Natural killer cell treated with Interleukin-12 subunit alpha and Interleukin-12 subunit beta and Interleukin-15 and Interleukin-18, amount 100 ng/mL, for 72 hours (primary cell): Measurements from ENCODE around the gene HMX1. TPM values are rescaled to one million over a fixed set of nuclear protein-coding genes. Genes with fewer than 3 reads are reported as not detected.

ENCODE experiments used
- ATAC-seq, 2 donors: fragments of 150-1000 bp; cut with Tn5 transposase in 1 of 2; sonication (Bioruptor Pico), chemical (Tn5 transposase) in 1 of 2; 2 replicates each; pipeline ENCODE4 v1.10.0; 2021
- DNase-seq: peaks from one replicate; pipeline ENCODE4 v3.0.0; 2022; ENCODE audit warnings: low spot score
- H3K27ac Mint-ChIP-seq, 2 donors: 1 replicate in 1 of 2; 2 replicates in 1 of 2; pipeline ENCODE4 v1.8.0; 2022; ENCODE audit warnings: mixed read lengths in 2 of 2, mild to moderate bottlenecking in 1 of 2, moderate library complexity in 1 of 2
- H3K27me3 Mint-ChIP-seq, 2 donors: 1 replicate in 1 of 2; 2 replicates in 1 of 2; pipeline ENCODE4 v1.8.0; 2022; ENCODE audit warnings: mixed read lengths in 2 of 2
- H3K36me3 Mint-ChIP-seq: one replicate; pipeline ENCODE4 v1.8.0; 2022; ENCODE audit warnings: mixed read lengths
- H3K4me1 Mint-ChIP-seq, 2 donors: 1 replicate in 1 of 2; 2 replicates in 1 of 2; pipeline ENCODE4 v1.8.0; 2022; ENCODE audit warnings: low read depth in 2 of 2, mixed read lengths in 2 of 2, mild to moderate bottlenecking in 1 of 2
- H3K4me3 Mint-ChIP-seq: one replicate; pipeline ENCODE4 v1.8.0; 2022; ENCODE audit warnings: mixed read lengths
- H3K9me3 Mint-ChIP-seq: 2 replicates; pipeline ENCODE4 v1.8.0; 2022; ENCODE audit warnings: mixed read lengths
- total RNA-seq, 2 donors: library from RNA; stranded (reverse); gene quantifications; one replicate each; pipeline ENCODE4 v1.2.3, GENCODE V29; 2022

Gene HMX1
- total RNA-seq, 2 donors from 2014 or later: not detected

GRCh38 chr4:8847331-8847730 lies 24.3 kb downstream of the HMX1 start:
- no peak overlapping the region for H3K4me3 Mint-ChIP-seq
- ATAC-seq (no peak), DNase-seq (no peak)
- H3K27ac Mint-ChIP-seq: no peak overlapping the region
- H3K4me1 Mint-ChIP-seq: no peaks in the 10 kb centered on the region
- no peaks in the 10 kb centered on the region for H3K36me3 Mint-ChIP-seq
- H3K9me3 Mint-ChIP-seq: no peaks in the 10 kb centered on the region
- peaks cover 7 to 15% of the 10 kb centered on the region in 2 donors for H3K27me3 Mint-ChIP-seq

- Mint-ChIP-seq H3K4me3 (no peak overlapping the region), H3K36me3 (no peaks in the 10 kb centered on the region), H3K4me1 (no peaks in the 10 kb centered on the region), H3K27me3 (peaks cover 7 to 15% of the 10 kb centered on the region in 2 donors), H3K9me3 (no peaks in the 10 kb centered on the region), H3K27ac (no peak overlapping the region)
- no peak for ATAC-seq
- no peak for DNase-seq
Observed at GRCh38 chr4:8846826-8847225, 24.8 kb downstream of the HMX1 start.

DNA sequence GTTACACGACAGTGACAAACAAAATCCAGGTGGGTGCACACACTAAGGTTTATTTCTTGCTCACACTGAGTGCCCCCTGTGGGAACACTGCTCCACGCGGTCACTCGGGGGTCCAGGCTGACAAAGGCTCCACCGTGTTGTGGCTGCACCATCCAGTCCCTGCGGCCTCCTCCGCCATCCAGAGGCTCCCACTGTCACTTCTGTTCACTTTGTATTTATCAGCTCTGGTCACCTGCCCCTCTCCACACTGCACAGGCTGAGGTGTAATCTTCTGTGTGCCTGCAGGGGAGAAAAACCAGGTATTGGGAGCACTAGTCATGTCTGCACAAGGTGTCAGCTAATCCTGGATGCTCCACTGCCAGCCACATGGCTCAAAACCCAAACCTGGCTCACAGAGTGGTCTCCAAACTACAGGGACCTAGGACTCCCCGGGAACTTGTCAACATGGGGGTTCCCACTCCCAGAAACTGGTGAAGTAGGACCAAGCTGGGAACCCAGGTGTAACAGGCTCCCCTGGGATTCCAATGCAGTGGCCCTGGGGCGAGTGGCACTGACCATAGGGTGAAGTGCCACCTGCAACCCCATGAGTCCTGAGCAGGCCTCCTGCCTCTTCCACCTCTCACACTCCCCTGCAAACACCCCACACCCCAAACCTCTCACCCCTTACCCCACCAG lies 25.5 kb downstream of the HMX1 start:
- Mint-ChIP-seq H3K9me3 (no peaks in the 10 kb centered on the region), H3K27me3 (peaks cover 7 to 15% of the 10 kb centered on the region in 2 donors), H3K36me3 (no peaks in the 10 kb centered on the region), H3K4me3 (no peak overlapping the region), H3K27ac (no peak overlapping the region), H3K4me1 (no peaks in the 10 kb centered on the region)
- DNase-seq: no peak
- ATAC-seq: no peak

- Mint-ChIP-seq H3K4me3 (no peak overlapping the region), H3K27me3 (peaks cover 7 to 15% of the 10 kb centered on the region in 2 donors), H3K9me3 (no peaks in the 10 kb centered on the region), H3K36me3 (no peaks in the 10 kb centered on the region), H3K27ac (no peak overlapping the region), H3K4me1 (no peaks in the 10 kb centered on the region)
- DNase-seq: no peak
- no peak for ATAC-seq
Observed at GRCh38 chr4:8844976-8845690, 26.5 kb downstream of the HMX1 start.

- ATAC-seq: no peak
- no peaks in the 10 kb centered on the region for H3K36me3 Mint-ChIP-seq
- DNase-seq: no peak
- no peaks in the 10 kb centered on the region for H3K9me3 Mint-ChIP-seq
- H3K27ac Mint-ChIP-seq: no peak overlapping the region
- no peak overlapping the region for H3K4me3 Mint-ChIP-seq
- peaks cover 4 to 12% of the 10 kb centered on the region in 2 donors for H3K27me3 Mint-ChIP-seq
- H3K4me1 Mint-ChIP-seq: no peaks in the 10 kb centered on the region
Observed at GRCh38 chr4:8843597-8843996, 28.0 kb downstream of the HMX1 start.

GRCh38 chr4:8842614-8843013 lies 29.0 kb downstream of the HMX1 start:
- ATAC-seq (no peak), DNase-seq (no peak)
- no peaks in the 10 kb centered on the region for H3K9me3 Mint-ChIP-seq
- no peak overlapping the region for H3K4me3 Mint-ChIP-seq
- H3K27me3 Mint-ChIP-seq: peaks cover 4 to 7% of the 10 kb centered on the region in 2 donors
- H3K4me1 Mint-ChIP-seq: no peaks in the 10 kb centered on the region
- H3K27ac Mint-ChIP-seq: no peak overlapping the region
- H3K36me3 Mint-ChIP-seq: no peaks in the 10 kb centered on the region

DNA sequence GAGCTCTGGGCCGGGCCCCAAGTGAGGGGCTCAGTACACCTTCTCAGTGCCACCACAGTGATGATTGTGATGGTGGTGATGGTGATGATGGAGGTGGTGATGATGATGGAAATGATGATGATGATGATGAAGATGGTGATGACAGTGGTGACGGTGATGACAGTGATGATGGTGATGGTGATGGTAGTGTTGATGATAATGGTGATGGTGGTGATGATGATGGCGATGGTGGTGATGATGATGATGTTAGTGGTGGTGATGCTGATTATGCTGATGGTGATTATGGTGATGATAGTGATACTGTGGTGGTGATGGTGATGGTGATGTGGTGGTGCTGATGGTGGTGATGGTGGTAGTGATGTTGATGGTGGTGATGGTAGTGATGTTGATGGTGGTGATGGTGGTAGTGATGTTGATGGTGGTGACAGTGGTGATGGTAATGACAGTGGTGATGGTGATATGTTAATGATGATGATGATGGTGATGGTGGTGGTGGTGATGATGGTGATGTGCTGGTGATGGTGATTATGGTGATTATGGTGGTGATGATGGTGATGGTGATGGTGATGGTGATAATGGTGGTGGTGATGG lies 29.9 kb downstream of the HMX1 start:
- Mint-ChIP-seq H3K9me3 (no peaks in the 10 kb centered on the region), H3K4me3 (no peak overlapping the region), H3K36me3 (no peaks in the 10 kb centered on the region), H3K27me3 (peaks cover 3 to 7% of the 10 kb centered on the region in 2 donors), H3K4me1 (no peaks in the 10 kb centered on the region), H3K27ac (no peak overlapping the region)
- DNase-seq: no peak
- no peak for ATAC-seq

DNA sequence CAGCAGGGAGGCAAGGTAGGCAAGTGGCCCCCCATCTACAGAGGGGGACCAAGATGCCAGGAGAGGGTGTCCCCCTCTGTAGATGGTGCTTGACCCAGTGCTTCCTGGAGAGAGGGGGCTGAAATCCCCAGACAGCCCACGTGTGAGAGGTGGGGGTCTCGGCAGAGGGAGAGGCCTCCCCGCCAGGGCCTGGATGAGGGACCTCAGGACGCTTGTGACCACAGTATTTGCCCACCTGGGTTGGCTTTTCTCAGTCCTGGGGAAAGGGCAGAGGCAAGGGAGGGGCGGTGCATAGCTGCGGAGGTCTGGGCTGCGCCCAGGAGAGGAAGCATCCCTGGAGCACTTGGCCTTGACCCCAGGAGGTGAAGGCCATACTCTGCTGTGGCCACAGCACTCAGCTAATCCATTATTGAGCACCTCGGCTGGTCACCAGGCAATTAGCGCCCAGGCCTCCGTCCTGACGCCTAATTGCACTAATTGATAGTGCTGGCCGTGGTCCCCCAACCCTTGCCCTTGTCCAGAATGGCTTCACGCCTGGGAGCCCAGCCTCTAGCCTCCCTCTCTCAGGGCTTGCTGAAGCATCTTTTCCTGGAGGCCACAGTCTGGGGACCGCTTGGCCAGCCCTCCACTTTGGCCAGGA lies 30.7 kb downstream of the HMX1 start:
- ATAC-seq (peak in 1 of 2 donors; percentile 49), DNase-seq (no peak)
- H3K4me1 Mint-ChIP-seq: no peaks in the 10 kb centered on the region
- H3K4me3 Mint-ChIP-seq: no peak overlapping the region
- H3K36me3 Mint-ChIP-seq: no peaks in the 10 kb centered on the region
- no peak overlapping the region for H3K27ac Mint-ChIP-seq
- peaks cover 0 to 7% of the 10 kb centered on the region in 2 donors for H3K27me3 Mint-ChIP-seq
- H3K9me3 Mint-ChIP-seq: no peaks in the 10 kb centered on the region

DNA sequence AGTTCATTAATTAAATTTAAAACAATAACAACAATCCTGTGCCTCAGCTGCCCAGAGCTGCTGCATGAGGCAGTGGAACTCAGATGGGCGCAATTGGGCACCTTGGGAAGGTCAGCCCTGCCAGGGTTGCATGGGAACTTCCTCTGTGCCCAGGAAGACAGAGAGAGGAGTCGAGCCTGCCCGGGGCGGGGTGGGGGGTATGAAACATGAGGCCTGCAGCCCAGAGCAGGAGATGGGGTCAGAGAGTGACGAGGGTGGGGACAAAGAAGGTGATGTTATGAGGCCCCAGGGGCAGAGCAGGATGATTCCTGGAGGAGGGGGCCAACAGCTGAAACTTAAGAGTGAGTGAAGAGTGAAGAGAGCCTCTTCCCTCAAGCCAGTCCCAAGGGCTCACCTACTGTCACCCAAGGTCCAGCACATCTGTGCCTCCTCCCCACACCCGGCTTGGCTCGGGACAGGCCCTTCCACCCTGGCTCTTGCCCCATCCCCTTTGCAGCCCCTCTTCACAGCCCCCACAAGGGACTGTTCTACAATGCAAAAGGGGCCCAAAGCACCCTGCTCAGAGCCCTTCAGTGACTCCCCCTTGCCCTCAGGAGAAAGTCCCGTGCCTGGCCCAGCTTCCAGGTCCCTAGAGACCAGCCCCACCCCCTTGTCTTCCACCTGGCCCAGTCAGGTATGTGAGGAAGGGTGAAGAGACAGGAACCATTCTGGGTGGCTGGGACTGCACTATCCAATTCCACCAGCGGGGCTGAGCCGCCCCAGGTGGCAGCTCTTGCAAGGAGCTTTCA lies 31.4 kb downstream of the HMX1 start:
- H3K9me3 Mint-ChIP-seq: no peaks in the 10 kb centered on the region
- H3K4me3 Mint-ChIP-seq: no peak overlapping the region
- H3K4me1 Mint-ChIP-seq: no peaks in the 10 kb centered on the region
- DNase-seq (no peak), ATAC-seq (no peak)
- peaks cover 0 to 7% of the 10 kb centered on the region in 2 donors for H3K27me3 Mint-ChIP-seq
- H3K36me3 Mint-ChIP-seq: no peaks in the 10 kb centered on the region
- H3K27ac Mint-ChIP-seq: no peak overlapping the region

GRCh38 chr4:8838961-8839431 lies 32.6 kb downstream of the HMX1 start:
- no peaks in the 10 kb centered on the region for H3K9me3 Mint-ChIP-seq
- H3K4me1 Mint-ChIP-seq: no peaks in the 10 kb centered on the region
- no peaks in the 10 kb centered on the region for H3K27me3 Mint-ChIP-seq
- no peak overlapping the region for H3K4me3 Mint-ChIP-seq
- DNase-seq: no peak
- H3K36me3 Mint-ChIP-seq: no peaks in the 10 kb centered on the region
- no peak overlapping the region for H3K27ac Mint-ChIP-seq
- ATAC-seq: no peak

GRCh38 chr4:8838296-8838960 lies 33.2 kb downstream of the HMX1 start:
- Mint-ChIP-seq H3K9me3 (no peaks in the 10 kb centered on the region), H3K4me3 (no peak overlapping the region), H3K27me3 (no peaks in the 10 kb centered on the region), H3K27ac (no peak overlapping the region), H3K36me3 (no peaks in the 10 kb centered on the region), H3K4me1 (no peaks in the 10 kb centered on the region)
- DNase-seq (no peak), ATAC-seq (no peak)

DNA sequence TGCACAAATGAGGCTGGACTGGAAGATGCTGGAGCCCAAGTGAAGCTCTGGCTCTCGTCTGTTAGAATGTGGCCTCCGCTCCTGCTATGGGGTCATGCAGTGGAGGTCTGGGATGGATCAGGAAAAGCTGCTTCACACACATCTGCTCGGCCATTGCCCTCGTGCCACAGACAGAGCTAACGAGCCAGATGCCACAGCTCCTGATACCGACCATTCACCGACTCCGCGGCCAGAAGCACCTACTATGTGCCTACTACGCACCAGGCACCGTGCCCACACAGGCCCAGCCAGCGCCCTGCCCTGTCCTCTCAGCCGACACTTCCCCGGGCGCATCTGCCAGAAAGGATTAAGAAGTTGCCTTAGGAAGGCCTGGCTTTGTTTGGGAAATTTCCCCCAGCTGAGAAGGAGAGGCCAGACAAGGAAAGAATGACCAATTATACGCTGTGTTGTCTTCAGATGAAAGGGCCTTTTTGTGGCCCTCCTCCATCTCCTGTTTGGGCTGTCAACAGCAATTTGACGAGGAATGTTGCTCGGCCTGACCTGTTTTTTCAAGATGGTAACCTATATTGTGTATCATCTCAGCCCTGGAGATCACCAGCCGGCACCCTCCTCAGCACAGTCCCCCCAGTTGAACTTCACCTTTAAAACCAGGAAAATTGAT lies 34.3 kb downstream of the HMX1 start:
- no peak for ATAC-seq
- Mint-ChIP-seq H3K27me3 (peaks cover 0 to 1% of the 10 kb centered on the region in 2 donors), H3K27ac (no peak overlapping the region), H3K9me3 (no peaks in the 10 kb centered on the region), H3K4me3 (no peak overlapping the region), H3K4me1 (no peaks in the 10 kb centered on the region), H3K36me3 (no peaks in the 10 kb centered on the region)
- no peak for DNase-seq
